ENCODE data around the gene KAZALD1. TPM values are rescaled to one million over a fixed set of nuclear protein-coding genes. Genes with fewer than 3 reads are reported as not detected.

The KAZALD1 gene
- total RNA-seq, 1 donor from 2014 or later = 8.1 TPM

GRCh38 chr10:101019440-101019703, 42.4 kb upstream of the KAZALD1 start:
- Histone ChIP-seq H3K4me3 (ENCODE audit: insufficient read depth, low read depth, low read length) (no peak overlapping the region), H4K20me1 (ENCODE audit: insufficient read depth, low read length) (no peaks in the 10 kb centered on the region), H3K9ac (ENCODE audit: low read length) (no peak overlapping the region), H3K9me3 (ENCODE audit: insufficient read depth, low read depth, low read length) (no peaks in the 10 kb centered on the region), H2AFZ (ENCODE audit: low read depth, low read length) (peak overlapping the region; percentile 40), H3K27ac (ENCODE audit: low read depth, low read length) (no peak overlapping the region), H3K4me1 (ENCODE audit: insufficient read depth, low read length) (peaks cover 24% of the 10 kb centered on the region), H3K79me2 (ENCODE audit: insufficient read depth, low read length) (no peaks in the 10 kb centered on the region), H3K36me3 (ENCODE audit: insufficient read depth, low read length) (no peaks in the 10 kb centered on the region), H3K27me3 (ENCODE audit: insufficient read depth, low read length) (no peaks in the 10 kb centered on the region), H3K4me2 (ENCODE audit: low read length) (peak overlapping the region; percentile 51)
- FAIRE-seq = no peak
- Mint-ChIP-seq H3K4me3 (ENCODE audit: unreplicated experiment) (peak overlapping the region; percentile 64), H3K27me3 (ENCODE audit: low read depth, unreplicated experiment) (peaks cover 32% of the 10 kb centered on the region), H3K36me3 (ENCODE audit: low read depth, unreplicated experiment) (peaks cover 2% of the 10 kb centered on the region), H3K27ac (ENCODE audit: unreplicated experiment) (no peak overlapping the region), H3K4me1 (ENCODE audit: low read depth, unreplicated experiment) (peaks cover 14% of the 10 kb centered on the region), H3K9me3 (ENCODE audit: unreplicated experiment) (no peaks in the 10 kb centered on the region)
- TF ChIP-seq CTCF (IDR thresholded peaks at IDR 0.05; ENCODE audit: insufficient read depth, low read depth, low read length) = no peak
- no peak for TF ChIP-seq EZH2 (IDR thresholded peaks at IDR 0.05; ENCODE audit: insufficient read depth, low read length)
- no peak for DNase-seq (ENCODE audit: low read depth)

- H3K27ac ChIP-seq (ENCODE audit: low read depth, low read length) = no peak overlapping the region
- no peak overlapping the region for H3K4me3 ChIP-seq (ENCODE audit: insufficient read depth, low read depth, low read length)
- H3K9me3 ChIP-seq (ENCODE audit: insufficient read depth, low read depth, low read length) = no peaks in the 10 kb centered on the region
- FAIRE-seq (no peak), DNase-seq (ENCODE audit: low read depth) (no peak)
- no peaks in the 10 kb centered on the region for H3K27me3 ChIP-seq (ENCODE audit: insufficient read depth, low read length)
- Mint-ChIP-seq H3K36me3 (ENCODE audit: low read depth, unreplicated experiment) (peaks cover 2% of the 10 kb centered on the region), H3K9me3 (ENCODE audit: unreplicated experiment) (no peaks in the 10 kb centered on the region), H3K4me1 (ENCODE audit: low read depth, unreplicated experiment) (peaks cover 5% of the 10 kb centered on the region), H3K27ac (ENCODE audit: unreplicated experiment) (no peak overlapping the region), H3K27me3 (ENCODE audit: low read depth, unreplicated experiment) (peaks cover 32% of the 10 kb centered on the region), H3K4me3 (ENCODE audit: unreplicated experiment) (no peak overlapping the region)
- H3K4me2 ChIP-seq (ENCODE audit: low read length) = no peak overlapping the region
- H3K79me2 ChIP-seq (ENCODE audit: insufficient read depth, low read length) = no peaks in the 10 kb centered on the region
- H3K36me3 ChIP-seq (ENCODE audit: insufficient read depth, low read length) = no peaks in the 10 kb centered on the region
- H4K20me1 ChIP-seq (ENCODE audit: insufficient read depth, low read length) = no peaks in the 10 kb centered on the region
- H3K9ac ChIP-seq (ENCODE audit: low read length) = no peak overlapping the region
- TF ChIP-seq CTCF (IDR thresholded peaks at IDR 0.05; ENCODE audit: insufficient read depth, low read depth, low read length) (no peak), EZH2 (IDR thresholded peaks at IDR 0.05; ENCODE audit: insufficient read depth, low read length) (no peak)
- H2AFZ ChIP-seq (ENCODE audit: low read depth, low read length) = no peak overlapping the region
- peaks cover 12% of the 10 kb centered on the region for H3K4me1 ChIP-seq (ENCODE audit: insufficient read depth, low read length)
Measured at GRCh38 chr10:101020427-101021075, 41.2 kb upstream of the KAZALD1 start.

GRCh38 chr10:101021239-101021638, 40.5 kb upstream of the KAZALD1 start:
- Histone ChIP-seq H3K4me3 (ENCODE audit: insufficient read depth, low read depth, low read length) (no peak overlapping the region), H3K27me3 (ENCODE audit: insufficient read depth, low read length) (no peaks in the 10 kb centered on the region), H4K20me1 (ENCODE audit: insufficient read depth, low read length) (no peaks in the 10 kb centered on the region), H3K79me2 (ENCODE audit: insufficient read depth, low read length) (no peaks in the 10 kb centered on the region), H2AFZ (ENCODE audit: low read depth, low read length) (no peak overlapping the region), H3K4me1 (ENCODE audit: insufficient read depth, low read length) (peaks cover 11% of the 10 kb centered on the region), H3K36me3 (ENCODE audit: insufficient read depth, low read length) (no peaks in the 10 kb centered on the region), H3K27ac (ENCODE audit: low read depth, low read length) (no peak overlapping the region), H3K9me3 (ENCODE audit: insufficient read depth, low read depth, low read length) (no peaks in the 10 kb centered on the region), H3K9ac (ENCODE audit: low read length) (no peak overlapping the region), H3K4me2 (ENCODE audit: low read length) (no peak overlapping the region)
- DNase-seq (ENCODE audit: low read depth) (no peak), FAIRE-seq (no peak)
- H3K27ac Mint-ChIP-seq (ENCODE audit: unreplicated experiment) = no peak overlapping the region
- H3K4me3 Mint-ChIP-seq (ENCODE audit: unreplicated experiment) = no peak overlapping the region
- TF ChIP-seq EZH2 (IDR thresholded peaks at IDR 0.05; ENCODE audit: insufficient read depth, low read length) = no peak
- no peak for TF ChIP-seq CTCF (IDR thresholded peaks at IDR 0.05; ENCODE audit: insufficient read depth, low read depth, low read length)
- H3K27me3 Mint-ChIP-seq (ENCODE audit: low read depth, unreplicated experiment) = peaks cover 29% of the 10 kb centered on the region
- peaks cover 5% of the 10 kb centered on the region for H3K4me1 Mint-ChIP-seq (ENCODE audit: low read depth, unreplicated experiment)
- no peaks in the 10 kb centered on the region for H3K9me3 Mint-ChIP-seq (ENCODE audit: unreplicated experiment)
- peaks cover 2% of the 10 kb centered on the region for H3K36me3 Mint-ChIP-seq (ENCODE audit: low read depth, unreplicated experiment)

Data from astrocyte (in vitro differentiated cells and primary cell).